IMR-90 (cell line): ENCODE measurements around the gene HPS6. TPM values are rescaled to one million over a fixed set of nuclear protein-coding genes. Genes with fewer than 3 reads are reported as not detected.

Source experiments
- ATAC-seq: fragments of 200-7000 bp; cut with Tn5 transposase; 2 replicates; pipeline ENCODE4 v1.9.1; 2020; ENCODE audit warnings: low read depth, mild to moderate bottlenecking, moderate library complexity
- BruUV-seq: library from RNA; stranded (reverse); fragments of 400-500 nt; replicated peaks from 2 replicates; lab custom pipeline; 2021; lab: Mats Ljungman, UMichigan
- CTCF ChIA-PET: fragments of 300-600 bp; formaldehyde crosslinking; extraction: SDS; loops from one replicate; lab custom pipeline; 2021; ENCODE audit warnings: antibody characterized with exemption; lab: Yijun Ruan, JAX
- POLR2A ChIA-PET: fragments of 300-600 bp; sonication (Branson Sonifier 250); formaldehyde crosslinking; loops from one replicate; lab custom pipeline; 2022; ENCODE audit warnings: antibody characterized with exemption; ENCODE audit not compliant: unreplicated experiment; lab: Charles Lee
- DNase-seq: peaks from one replicate; pipeline ENCODE4 v3.0.0; 2013
- H2AFZ ChIP-seq: replicated peaks from 2 replicates; pipeline ENCODE3; 2013; ENCODE audit warnings: low read length, mild to moderate bottlenecking; ENCODE audit not compliant: poor library complexity
- H2AK5ac ChIP-seq: 2 replicates; pipeline ENCODE4 v1.6.1; 2013; ENCODE audit warnings: low read depth, low read length, inconsistent platforms
- H2AK9ac ChIP-seq: replicated peaks from 2 replicates; pipeline ENCODE3; 2013; ENCODE audit warnings: mild to moderate bottlenecking, low read depth, low read length, moderate library complexity; ENCODE audit not compliant: poor library complexity
- H2BK120ac ChIP-seq: 2 replicates; pipeline ENCODE4 v1.6.1; 2013; ENCODE audit warnings: low read depth, low read length, inconsistent platforms
- H2BK15ac ChIP-seq: 3 replicates; pipeline ENCODE4 v1.6.1; 2013; ENCODE audit warnings: low read depth, low read length, inconsistent platforms
- H2BK20ac ChIP-seq: 2 replicates; pipeline ENCODE4 v1.6.1; 2013; ENCODE audit warnings: low read depth, mild to moderate bottlenecking, inconsistent platforms, low read length, moderate library complexity
- H2BK5ac ChIP-seq: 2 replicates; pipeline ENCODE4 v1.6.1; 2013; ENCODE audit warnings: mild to moderate bottlenecking, low read depth, low read length, inconsistent platforms; ENCODE audit not compliant: poor library complexity, severe bottlenecking
- H3K14ac ChIP-seq: replicated peaks from 2 replicates; pipeline ENCODE4 v1.6.1; 2013; ENCODE audit warnings: low read depth, low read length, inconsistent platforms
- H3K18ac ChIP-seq: 2 replicates; pipeline ENCODE4 v1.6.1; 2013; ENCODE audit warnings: low read depth, low read length, control low read depth
- H3K23ac ChIP-seq: 2 replicates; pipeline ENCODE4 v1.6.1; 2013; ENCODE audit warnings: low read depth, low read length, inconsistent platforms
- H3K27ac ChIP-seq: 2 replicates; pipeline ENCODE4 v1.5.1; 2013; ENCODE audit warnings: mild to moderate bottlenecking, control low read depth, low read length; ENCODE audit not compliant: insufficient read depth
- H3K27me3 ChIP-seq: 2 replicates; pipeline ENCODE4 v1.6.1; 2013; ENCODE audit warnings: low read length; ENCODE audit not compliant: control insufficient read depth, insufficient read depth
- H3K36me3 ChIP-seq: 2 replicates; pipeline ENCODE4 v1.6.1; 2013; ENCODE audit warnings: low read length, mixed read lengths; ENCODE audit not compliant: control insufficient read depth, insufficient read depth
- H3K4ac ChIP-seq: 2 replicates; pipeline ENCODE4 v1.6.1; 2013; ENCODE audit warnings: low read depth, low read length, inconsistent platforms
- H3K4me1 ChIP-seq: 2 replicates; pipeline ENCODE4 v1.6.1; 2013; ENCODE audit warnings: low read length, mixed read lengths; ENCODE audit not compliant: control insufficient read depth, insufficient read depth
- H3K4me2 ChIP-seq: 2 replicates; pipeline ENCODE4 v1.6.1; 2013; ENCODE audit warnings: low read depth, mild to moderate bottlenecking, control low read depth, low read length, moderate library complexity
- H3K4me3 ChIP-seq: 2 replicates; pipeline ENCODE4 v1.5.1; 2013; ENCODE audit warnings: low read depth, mild to moderate bottlenecking, control low read depth, low read length, moderate library complexity; ENCODE audit not compliant: insufficient read depth
- H3K56ac ChIP-seq: 2 replicates; pipeline ENCODE4 v1.6.1; 2013; ENCODE audit warnings: low read length, inconsistent platforms; ENCODE audit not compliant: insufficient read depth; ENCODE audit errors: extremely low read depth
- H3K79me1 ChIP-seq, 2 experiments: 2 replicates each; pipeline ENCODE4 v1.6.1; 2013; ENCODE audit warnings: low read length in 2 of 2, inconsistent platforms in 1 of 2, low read depth in 1 of 2
- H3K9ac ChIP-seq: 2 replicates; pipeline ENCODE4 v1.6.1; 2013; ENCODE audit warnings: low read depth, low read length, control low read depth
- H3K9me1 ChIP-seq: 2 replicates; pipeline ENCODE4 v1.6.1; 2013; ENCODE audit warnings: low read length, inconsistent platforms; ENCODE audit not compliant: insufficient read depth
- H3K9me3 ChIP-seq: 2 replicates; pipeline ENCODE4 v1.6.1; 2013; ENCODE audit warnings: low read length; ENCODE audit not compliant: control insufficient read depth, insufficient read depth
- H4K20me1 ChIP-seq: 2 replicates; pipeline ENCODE4 v1.6.1; 2013; ENCODE audit warnings: low read length, inconsistent platforms; ENCODE audit not compliant: insufficient read depth
- H4K5ac ChIP-seq: 2 replicates; pipeline ENCODE4 v1.6.1; 2013; ENCODE audit warnings: mild to moderate bottlenecking, low read depth, low read length, control low read depth
- H4K8ac ChIP-seq, 2 experiments: 2 replicates each; pipeline ENCODE4 v1.6.1; 2013; ENCODE audit warnings: low read depth in 2 of 2, low read length in 2 of 2, control low read depth in 1 of 2, inconsistent platforms in 1 of 2
- H4K91ac ChIP-seq: 2 replicates; pipeline ENCODE4 v1.6.1; 2013; ENCODE audit warnings: low read depth, low read length, inconsistent platforms; ENCODE audit not compliant: insufficient read depth
- CEBPB ChIP-seq: IDR thresholded peaks from 2 replicates; pipeline ENCODE4 v1.6.1; 2012; ENCODE audit warnings: low read depth, low read length, improper control_type of control experiment
- FOS ChIP-seq: fragments of 150-350 bp; IDR thresholded peaks from 2 replicates; pipeline ENCODE4 v1.6.1; 2016; ENCODE audit warnings: low read depth, low read length
- WGBS, 2 experiments: methylation state at CpG; one replicate each; pipeline versions ENCODE4 v1.1.5 to v1.1.7; 2013; ENCODE audit warnings: missing lambda C conversion rate in 2 of 2; ENCODE audit not compliant: insufficient read length in 1 of 2; ENCODE audit errors: extremely low coverage in 2 of 2; 5-methylcytosine and 5-hydroxymethylcytosine counted together
- dilution Hi-C: fragments of 300-500 bp; cut with HindIII; formaldehyde crosslinking; loops from one replicate; pipeline ENCODE4 v1.14.3; 2018; ENCODE audit warnings: low sequenced_read_pairs; ENCODE audit not compliant: unreplicated experiment
- in situ Hi-C: fragments of 300-500 bp; cut with MboI; formaldehyde crosslinking; loops from 3 replicates; pipeline ENCODE4 v1.14.3; 2019; ENCODE audit warnings: low sequenced_read_pairs, inconsistent platforms, mixed read lengths
- intact Hi-C: fragments of 100-400 bp; cut with micrococcal nuclease; formaldehyde crosslinking; loops from 2 replicates; pipeline ENCODE4 v1.10.0; 2022
- polyA plus RNA-seq, 3 experiments: library from polyadenylated mRNA; depleted of rRNA; stranded (reverse); fragments of >200 nt; gene quantifications; 2 replicates each; pipeline ENCODE4 v1.2.3, GENCODE V29; 2012; ENCODE audit warnings: low replicate concordance in 1 of 3
- total RNA-seq: library from RNA; depleted of rRNA; stranded (reverse); fragments of >200 nt; gene quantifications from 2 replicates; pipeline ENCODE4 v1.2.3, GENCODE V29; 2012

HPS6 gene
- total and polyA plus RNA-seq, 2 of the 4 experiments (the other 2 are of a cell fraction) = 10.5 to 23.1 TPM

GRCh38 chr10:102064503-102064867 is 664 bp upstream of the HPS6 start:
- intact Hi-C loops = no loop called here
- peak overlapping the region; percentile 63 to 82 for H4K8ac ChIP-seq
- H3K9me1 ChIP-seq = peaks cover 19% of the 10 kb centered on the region
- no peak overlapping the region for H3K4me3 ChIP-seq
- no peak overlapping the region for H3K18ac ChIP-seq
- H4K20me1 ChIP-seq = peaks cover 33% of the 10 kb centered on the region
- peak overlapping the region; percentile 5; the same call in 1 of the 2 replicates for H2AK5ac ChIP-seq
- dilution Hi-C loops = no loop called here
- H3K27me3 ChIP-seq = no peaks in the 10 kb centered on the region
- H3K27ac ChIP-seq = peak overlapping the region; percentile 15; the same call in 1 of the 2 replicates
- H2BK15ac ChIP-seq = peak overlapping the region; percentile 26; the same call in 1 of the 3 replicates
- no TSS peak for BruUV-seq
- H2BK120ac ChIP-seq = no peak overlapping the region; the same call in 1 of the 2 replicates
- peak overlapping the region; percentile 24; the same call in 1 of the 2 replicates for H3K4ac ChIP-seq
- peak overlapping the region; percentile 54 for H4K5ac ChIP-seq
- ATAC-seq (no peak), DNase-seq (no peak)
- ChIA-PET POLR2A (no interaction called here), CTCF (no interaction called here)
- peak overlapping the region; percentile 29; the same call in 1 of the 2 replicates for H2BK20ac ChIP-seq
- no peak overlapping the region for H2BK5ac ChIP-seq
- no peak overlapping the region for H3K56ac ChIP-seq
- H3K14ac ChIP-seq = 0 out of 2 replicates have a peak overlapping the region, but pooled peaks have one; percentile 16
- H3K23ac ChIP-seq = 0 out of 2 replicates have a peak overlapping the region, but pooled peaks have one; percentile 11
- peaks cover 14 to 35% of the 10 kb centered on the region in 2 experiments; a peak in 3 of 4 replicates for H3K79me1 ChIP-seq
- no peak overlapping the region for H2AFZ ChIP-seq
- in situ Hi-C loops = no loop called here
- peak overlapping the region; percentile 6 for H2AK9ac ChIP-seq
- H4K91ac ChIP-seq = peak overlapping the region; percentile 26; the same call in 1 of the 2 replicates
- TF ChIP-seq FOS (no peak), CEBPB (peak; percentile 67)
- H3K9ac ChIP-seq = no peak overlapping the region
- no peaks in the 10 kb centered on the region for H3K9me3 ChIP-seq
- no CpG with 5 or more reads among the region's 2 CpGs for WGBS, 2 experiments
- H3K4me1 ChIP-seq = peaks cover 22% of the 10 kb centered on the region
- H3K36me3 ChIP-seq = peaks cover 19% of the 10 kb centered on the region
- H3K4me2 ChIP-seq = no peak overlapping the region
